Right cardiac atrium (tissue), 5 donors: ENCODE data around the gene NOTCH2. TPM values are rescaled to one million over a fixed set of nuclear protein-coding genes. Genes with fewer than 3 reads are reported as not detected.

ENCODE experiments used
- ATAC-seq, 2 donors: fragments of 200-7000 bp; cut with Tn5 transposase; one replicate each; pipeline versions ENCODE4 v1.8.0 to v1.9.1; 2020; ENCODE audit warnings: moderate library complexity in 2 of 2, mild to moderate bottlenecking in 1 of 2
- DNase-seq, 3 donors: peaks; one replicate each; pipeline ENCODE4 v3.0.0-alpha.2; 2020
- H3K27ac ChIP-seq: one replicate; pipeline ENCODE4 v1.5.1; 2013; ENCODE audit warnings: mild to moderate bottlenecking, low read length, control low read depth, moderate library complexity
- H3K27me3 ChIP-seq: one replicate; pipeline ENCODE4 v1.6.1; 2013; ENCODE audit not compliant: control insufficient read depth, insufficient read depth
- H3K4me1 ChIP-seq: one replicate; pipeline ENCODE4 v1.6.1; 2013; ENCODE audit warnings: low read length; ENCODE audit not compliant: control insufficient read depth, insufficient read depth
- H3K4me3 ChIP-seq: one replicate; pipeline ENCODE4 v1.5.1; 2013; ENCODE audit warnings: low read length, control low read depth
- H3K9me3 ChIP-seq: one replicate; pipeline ENCODE4 v1.6.1; 2013; ENCODE audit warnings: low read length; ENCODE audit not compliant: control insufficient read depth
- whole genome bisulfite sequencing: extraction: QIAGEN DNeasy Blood & Tissue Kit; methylation state at CpG from one replicate; pipeline ENCODE4 v1.1.7; 2013; 5-methylcytosine and 5-hydroxymethylcytosine counted together
- intact Hi-C, 4 donors: fragments of 100-400 bp; cut with DNase I; formaldehyde crosslinking; loops; one replicate each; pipeline versions ENCODE4 v1.11.0 to v1.14.0; 2022 to 2023
- polyA plus RNA-seq: library from polyadenylated mRNA; stranded (reverse); fragments of 200-250 nt; gene quantifications from one replicate; pipeline ENCODE4 v1.2.3, GENCODE V29; 2013
- total RNA-seq, 4 donors: library from RNA; stranded (reverse); fragmentation: NEBNext Ultra II Directional; extraction: Animal tissue kit (Norgen Biotek cat#: 25700); gene quantifications; one replicate each; pipeline ENCODE4 v1.2.1, GENCODE V29; 2021
- donor health status: healthy with polysubstance abuse.
- donor health status: DM: no; HTN: yes; CAD: no.
- donor health status: DM: no; HTN: no; CAD: no.
- donor health status: DM: no; HTN: yes; CAD: no; lungs with severe emphysema.
- donor health status: DM: yes; HTN: yes; CAD: no.

Gene NOTCH2
- total and polyA plus RNA-seq, 5 donors = 6.6 to 65.7 (median 39.2) TPM

- whole genome bisulfite sequencing = 41% methylated on average over 20 of the region's 20 CpGs
- Histone ChIP-seq H3K4me3 (peak overlapping the region; percentile 43), H3K9me3 (no peaks in the 10 kb centered on the region), H3K4me1 (peaks cover 9% of the 10 kb centered on the region), H3K27ac (peak overlapping the region; percentile 38), H3K27me3 (no peaks in the 10 kb centered on the region)
- ATAC-seq (peak; percentile 82 to 84), DNase-seq (peak; percentile 80 to 94 (median 93))
- intact Hi-C loops = no loop called here
Observed at GRCh38 chr1:119870917-119871596, 198.4 kb downstream of the NOTCH2 start.

- H3K9me3 ChIP-seq = no peaks in the 10 kb centered on the region
- ATAC-seq (no peak), DNase-seq (no peak)
- no peak overlapping the region for H3K27ac ChIP-seq
- H3K4me1 ChIP-seq = peaks cover 9% of the 10 kb centered on the region
- no peak overlapping the region for H3K4me3 ChIP-seq
- H3K27me3 ChIP-seq = no peaks in the 10 kb centered on the region
- intact Hi-C loops = no loop called here
- WGBS = 80% methylated on average over 1 of the region's 1 CpG
Observed at GRCh38 chr1:119869995-119870394, 199.5 kb downstream of the NOTCH2 start.

GRCh38 chr1:119868176-119868575 is 201.3 kb downstream of the NOTCH2 start:
- H3K4me1 ChIP-seq = peaks cover 6% of the 10 kb centered on the region
- H3K4me3 ChIP-seq = no peak overlapping the region
- no peak overlapping the region for H3K27ac ChIP-seq
- no peaks in the 10 kb centered on the region for H3K27me3 ChIP-seq
- ATAC-seq (no peak), DNase-seq (no peak)
- 71% methylated on average over 2 of the region's 2 CpGs for WGBS
- no peaks in the 10 kb centered on the region for H3K9me3 ChIP-seq
- intact Hi-C loops = no loop called here

- DNase-seq (no peak), ATAC-seq (no peak)
- 47% methylated on average over 3 of the region's 3 CpGs for WGBS
- Histone ChIP-seq H3K4me3 (no peak overlapping the region), H3K27ac (no peak overlapping the region), H3K27me3 (no peaks in the 10 kb centered on the region), H3K4me1 (peaks cover 2% of the 10 kb centered on the region), H3K9me3 (no peaks in the 10 kb centered on the region)
- intact Hi-C loops = no loop called here
Observed at GRCh38 chr1:119866451-119866850, 203.0 kb downstream of the NOTCH2 start.

- no peaks in the 10 kb centered on the region for H3K4me1 ChIP-seq
- H3K27ac ChIP-seq = no peak overlapping the region
- ATAC-seq (no peak), DNase-seq (no peak)
- no peaks in the 10 kb centered on the region for H3K27me3 ChIP-seq
- 45% methylated on average over 4 of the region's 4 CpGs for WGBS
- intact Hi-C loops = no loop called here
- H3K9me3 ChIP-seq = no peaks in the 10 kb centered on the region
- no peak overlapping the region for H3K4me3 ChIP-seq
Observed at GRCh38 chr1:119865627-119866026, 203.8 kb downstream of the NOTCH2 start.

- Histone ChIP-seq H3K9me3 (no peaks in the 10 kb centered on the region), H3K27me3 (no peaks in the 10 kb centered on the region), H3K4me3 (no peak overlapping the region), H3K4me1 (no peaks in the 10 kb centered on the region), H3K27ac (no peak overlapping the region)
- ATAC-seq (no peak), DNase-seq (no peak)
- intact Hi-C loops = no loop called here
Observed at GRCh38 chr1:119862276-119862675, 207.2 kb downstream of the NOTCH2 start.

Other genes with a start within 250 kb of the NOTCH2 start
- gene ADAM30, start 173.1 kb downstream of the NOTCH2 start, total RNA-seq = not detected
- gene ADAM30, start 173.1 kb downstream of the NOTCH2 start, polyA plus RNA-seq = not detected
- 10 to 100 TPM; 16.4 to 23.6 (median 21.1) TPM for gene SEC22B, start 106.9 kb upstream of the NOTCH2 start, total RNA-seq
- gene SEC22B, start 106.9 kb upstream of the NOTCH2 start, polyA plus RNA-seq = 14.9 TPM